Measurements from ENCODE around the gene TRIM42. TPM values are rescaled to one million over a fixed set of nuclear protein-coding genes. Genes with fewer than 3 reads are reported as not detected.

Gene TRIM42
- total RNA-seq, 1 donor from 2014 or later, result not detected

DNA sequence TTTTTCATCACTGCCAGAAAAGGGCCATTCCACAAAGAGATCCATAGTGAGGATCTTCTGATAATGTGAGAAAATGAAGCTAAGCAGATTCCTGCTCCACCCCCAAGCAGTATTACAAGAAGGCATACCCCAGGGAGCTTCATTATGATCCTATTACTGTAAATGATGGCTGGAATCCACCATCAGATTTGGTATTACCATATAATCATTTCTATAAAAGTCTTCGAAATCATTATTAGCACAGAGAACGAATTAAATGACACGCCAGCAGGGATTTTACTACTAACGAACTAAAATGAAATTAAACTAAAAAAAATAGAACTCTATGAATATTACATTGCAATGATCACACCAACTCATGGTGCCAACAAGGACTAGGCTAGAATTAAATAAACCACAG is 24.4 kb downstream of the TRIM42 start:
- DNase-seq (ENCODE audit: low spot score in 2 of 2), result no peak
- Histone ChIP-seq H3K36me3 (no peaks in the 10 kb centered on the region), H3K4me3 (no peak overlapping the region), H3K27me3 (no peaks in the 10 kb centered on the region), H3K9me3 (no peaks in the 10 kb centered on the region), H3K27ac (no peak overlapping the region), H3K4me1 (no peaks in the 10 kb centered on the region)
- TF ChIP-seq, protein P1, sequence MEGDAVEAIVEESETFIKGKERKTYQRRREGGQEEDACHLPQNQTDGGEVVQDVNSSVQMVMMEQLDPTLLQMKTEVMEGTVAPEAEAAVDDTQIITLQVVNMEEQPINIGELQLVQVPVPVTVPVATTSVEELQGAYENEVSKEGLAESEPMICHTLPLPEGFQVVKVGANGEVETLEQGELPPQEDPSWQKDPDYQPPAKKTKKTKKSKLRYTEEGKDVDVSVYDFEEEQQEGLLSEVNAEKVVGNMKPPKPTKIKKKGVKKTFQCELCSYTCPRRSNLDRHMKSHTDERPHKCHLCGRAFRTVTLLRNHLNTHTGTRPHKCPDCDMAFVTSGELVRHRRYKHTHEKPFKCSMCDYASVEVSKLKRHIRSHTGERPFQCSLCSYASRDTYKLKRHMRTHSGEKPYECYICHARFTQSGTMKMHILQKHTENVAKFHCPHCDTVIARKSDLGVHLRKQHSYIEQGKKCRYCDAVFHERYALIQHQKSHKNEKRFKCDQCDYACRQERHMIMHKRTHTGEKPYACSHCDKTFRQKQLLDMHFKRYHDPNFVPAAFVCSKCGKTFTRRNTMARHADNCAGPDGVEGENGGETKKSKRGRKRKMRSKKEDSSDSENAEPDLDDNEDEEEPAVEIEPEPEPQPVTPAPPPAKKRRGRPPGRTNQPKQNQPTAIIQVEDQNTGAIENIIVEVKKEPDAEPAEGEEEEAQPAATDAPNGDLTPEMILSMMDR (IDR thresholded peaks at IDR 0.05), result no peak
- intact Hi-C loops (cut with DNase I), result no loop called here

- no peaks in the 10 kb centered on the region for H3K9me3 ChIP-seq
- DNase-seq (ENCODE audit: low spot score in 2 of 2), result no peak
- H3K4me3 ChIP-seq, result no peak overlapping the region
- no peak overlapping the region for H3K27ac ChIP-seq
- intact Hi-C loops (cut with DNase I), result no loop called here
- H3K27me3 ChIP-seq, result no peaks in the 10 kb centered on the region
- no peaks in the 10 kb centered on the region for H3K4me1 ChIP-seq
- H3K36me3 ChIP-seq, result no peaks in the 10 kb centered on the region
- TF ChIP-seq, protein P1 (IDR thresholded peaks at IDR 0.05), result no peak
Observed at GRCh38 chr3:140703496-140703895, 25.6 kb downstream of the TRIM42 start.

GRCh38 chr3:140704733-140705132 is 26.9 kb downstream of the TRIM42 start:
- Histone ChIP-seq H3K4me3 (no peak overlapping the region), H3K36me3 (no peaks in the 10 kb centered on the region), H3K27me3 (no peaks in the 10 kb centered on the region), H3K4me1 (peaks cover 0 to 2% of the 10 kb centered on the region in 2 donors), H3K9me3 (no peaks in the 10 kb centered on the region), H3K27ac (no peak overlapping the region)
- TF ChIP-seq, protein P1 (IDR thresholded peaks at IDR 0.05), result no peak
- DNase-seq (ENCODE audit: low spot score in 2 of 2), result no peak
- intact Hi-C loops (cut with DNase I), result no loop called here

DNA sequence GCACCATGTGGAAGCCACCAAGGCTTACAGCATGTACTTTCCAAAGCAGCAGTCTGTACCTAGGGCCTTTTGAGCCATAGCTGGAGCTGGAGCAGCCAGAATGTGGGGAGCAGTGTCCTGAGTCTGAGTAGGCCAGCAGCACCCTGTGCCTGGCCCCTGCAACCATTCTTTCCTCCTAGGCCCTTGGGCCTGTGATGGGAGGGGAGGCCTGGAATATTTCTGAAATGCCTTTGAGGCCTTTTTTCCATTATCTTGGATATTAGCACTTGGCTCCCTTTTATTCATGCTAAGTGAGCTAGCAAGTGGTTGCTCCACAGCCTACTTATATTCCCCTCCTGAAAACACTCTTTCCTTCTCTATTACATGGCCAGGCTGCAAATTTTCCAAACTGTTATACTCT is 28.1 kb downstream of the TRIM42 start:
- Histone ChIP-seq H3K27ac (no peak overlapping the region), H3K9me3 (no peaks in the 10 kb centered on the region), H3K4me3 (no peak overlapping the region), H3K27me3 (no peaks in the 10 kb centered on the region), H3K4me1 (peaks cover 0 to 2% of the 10 kb centered on the region in 2 donors), H3K36me3 (no peaks in the 10 kb centered on the region)
- DNase-seq (ENCODE audit: low spot score in 2 of 2), result no peak
- TF ChIP-seq, protein P1 (IDR thresholded peaks at IDR 0.05), result no peak
- intact Hi-C loops (cut with DNase I), result no loop called here

DNA sequence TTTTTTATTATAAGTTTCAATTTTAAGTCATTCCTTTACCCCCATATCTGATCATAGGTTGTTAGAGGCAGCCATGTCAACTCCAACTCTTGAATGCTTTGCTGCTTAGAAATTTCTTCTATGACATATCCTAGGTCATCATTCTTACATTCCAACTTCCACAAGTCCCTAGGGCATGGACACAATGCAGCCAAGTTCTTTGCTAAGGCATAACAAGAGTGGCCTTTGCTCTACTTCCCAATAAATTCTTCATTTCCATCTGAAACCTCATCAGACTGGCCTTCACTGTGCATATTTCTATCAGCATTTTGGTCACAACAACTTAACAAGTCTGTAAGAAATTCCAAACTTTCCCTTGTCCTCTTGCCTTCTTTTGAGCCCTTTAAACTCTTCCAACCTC is 28.5 kb downstream of the TRIM42 start:
- no peak overlapping the region for H3K4me3 ChIP-seq
- no peak overlapping the region for H3K27ac ChIP-seq
- intact Hi-C loops (cut with DNase I), result no loop called here
- no peaks in the 10 kb centered on the region for H3K9me3 ChIP-seq
- TF ChIP-seq, protein P1 (IDR thresholded peaks at IDR 0.05), result no peak
- no peaks in the 10 kb centered on the region for H3K36me3 ChIP-seq
- DNase-seq (ENCODE audit: low spot score in 2 of 2), result no peak
- H3K4me1 ChIP-seq, result peaks cover 0 to 2% of the 10 kb centered on the region in 2 donors
- no peaks in the 10 kb centered on the region for H3K27me3 ChIP-seq

DNA sequence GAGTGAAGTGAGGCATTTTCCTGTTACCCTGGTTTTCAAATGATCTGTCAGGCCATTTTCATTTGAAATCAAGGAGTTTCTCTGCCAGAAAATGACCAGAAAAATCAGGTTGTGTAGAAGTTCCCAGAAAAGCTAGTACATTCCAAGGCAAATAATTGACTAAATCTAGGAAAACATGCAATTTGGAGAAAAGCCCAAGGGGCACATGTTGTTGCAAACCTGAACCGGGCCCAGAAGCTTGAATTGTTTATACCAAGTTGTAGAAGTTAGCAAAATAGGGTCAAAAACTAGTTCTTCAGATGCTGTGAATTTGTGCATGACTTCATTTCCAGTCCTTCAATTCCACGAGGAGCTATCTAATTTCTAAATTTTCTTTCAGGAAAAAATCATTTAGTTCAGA is 31.0 kb downstream of the TRIM42 start:
- no peak overlapping the region for H3K27ac ChIP-seq
- no peaks in the 10 kb centered on the region for H3K27me3 ChIP-seq
- no peaks in the 10 kb centered on the region for H3K36me3 ChIP-seq
- no peaks in the 10 kb centered on the region for H3K9me3 ChIP-seq
- no peak overlapping the region for H3K4me3 ChIP-seq
- DNase-seq (ENCODE audit: low spot score in 2 of 2), result no peak
- intact Hi-C loops (cut with DNase I), result no loop called here
- peaks cover 0 to 2% of the 10 kb centered on the region in 2 donors for H3K4me1 ChIP-seq
- TF ChIP-seq, protein P1 (IDR thresholded peaks at IDR 0.05), result no peak
